AG04449 (cell line): Measurements from ENCODE around the gene QDPR.

ENCODE experiments used
- CTCF ChIA-PET: fragments of 350-600 bp; formaldehyde crosslinking; extraction: SDS; loops from one replicate; lab custom pipeline; 2021; ENCODE audit warnings: antibody characterized with exemption; lab: Yijun Ruan, JAX
- POLR2A ChIA-PET: fragments of 400-600, 350-600 bp; formaldehyde crosslinking; extraction: SDS; loops from one replicate; lab custom pipeline; 2020; ENCODE audit warnings: antibody characterized with exemption, inconsistent platforms; lab: Yijun Ruan, JAX
- DNase-seq: peaks from one replicate; pipeline ENCODE4 v3.0.0-alpha.2; 2010; ENCODE audit warnings: low read depth, low spot score
- H3K4me3 ChIP-seq: 2 replicates; pipeline ENCODE4 v1.5.1; 2011; ENCODE audit warnings: low read depth, mild to moderate bottlenecking, control low read depth, low read length
- TF ChIP-seq, protein P1 (sequence below): IDR thresholded peaks from one replicate; pipeline ENCODE4 v1.5.1; 2011; ENCODE audit warnings: mild to moderate bottlenecking, moderate library complexity, low read length, control low read depth, inconsistent platforms; ENCODE audit not compliant: insufficient read depth; ENCODE audit errors: missing control alignments

QDPR gene

DNA sequence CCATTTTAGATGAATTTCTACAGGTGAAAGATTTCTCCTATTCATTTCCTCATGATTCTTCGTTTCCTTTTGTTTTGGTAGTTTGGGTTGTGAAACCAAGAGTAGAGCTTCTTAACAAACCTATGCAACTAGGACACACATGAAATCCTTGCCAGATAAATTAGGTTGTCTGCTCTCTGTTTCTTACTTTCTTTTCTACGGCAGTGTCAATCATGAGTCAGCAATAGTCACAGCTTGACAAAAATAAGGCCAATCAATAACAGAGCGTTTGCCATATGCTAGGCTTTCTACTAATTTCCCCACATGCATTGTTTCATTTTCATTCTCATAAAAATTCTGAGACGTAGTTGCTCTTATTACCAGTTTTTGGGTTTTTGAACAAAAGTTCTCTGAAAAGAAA lies 23.4 kb upstream of the QDPR start:
- TF ChIP-seq, protein P1, sequence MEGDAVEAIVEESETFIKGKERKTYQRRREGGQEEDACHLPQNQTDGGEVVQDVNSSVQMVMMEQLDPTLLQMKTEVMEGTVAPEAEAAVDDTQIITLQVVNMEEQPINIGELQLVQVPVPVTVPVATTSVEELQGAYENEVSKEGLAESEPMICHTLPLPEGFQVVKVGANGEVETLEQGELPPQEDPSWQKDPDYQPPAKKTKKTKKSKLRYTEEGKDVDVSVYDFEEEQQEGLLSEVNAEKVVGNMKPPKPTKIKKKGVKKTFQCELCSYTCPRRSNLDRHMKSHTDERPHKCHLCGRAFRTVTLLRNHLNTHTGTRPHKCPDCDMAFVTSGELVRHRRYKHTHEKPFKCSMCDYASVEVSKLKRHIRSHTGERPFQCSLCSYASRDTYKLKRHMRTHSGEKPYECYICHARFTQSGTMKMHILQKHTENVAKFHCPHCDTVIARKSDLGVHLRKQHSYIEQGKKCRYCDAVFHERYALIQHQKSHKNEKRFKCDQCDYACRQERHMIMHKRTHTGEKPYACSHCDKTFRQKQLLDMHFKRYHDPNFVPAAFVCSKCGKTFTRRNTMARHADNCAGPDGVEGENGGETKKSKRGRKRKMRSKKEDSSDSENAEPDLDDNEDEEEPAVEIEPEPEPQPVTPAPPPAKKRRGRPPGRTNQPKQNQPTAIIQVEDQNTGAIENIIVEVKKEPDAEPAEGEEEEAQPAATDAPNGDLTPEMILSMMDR, result no peak
- H3K4me3 ChIP-seq, result no peak overlapping the region
- CTCF ChIA-PET, result interaction anchor here (0.8 to 1.5 kb wide), 2 partner anchors 12 to 14 kb away, joined by 4 to 5 read pairs; no protein-coding TSS in a partner anchor
- no peak for DNase-seq
- POLR2A ChIA-PET, result no interaction called here

DNA sequence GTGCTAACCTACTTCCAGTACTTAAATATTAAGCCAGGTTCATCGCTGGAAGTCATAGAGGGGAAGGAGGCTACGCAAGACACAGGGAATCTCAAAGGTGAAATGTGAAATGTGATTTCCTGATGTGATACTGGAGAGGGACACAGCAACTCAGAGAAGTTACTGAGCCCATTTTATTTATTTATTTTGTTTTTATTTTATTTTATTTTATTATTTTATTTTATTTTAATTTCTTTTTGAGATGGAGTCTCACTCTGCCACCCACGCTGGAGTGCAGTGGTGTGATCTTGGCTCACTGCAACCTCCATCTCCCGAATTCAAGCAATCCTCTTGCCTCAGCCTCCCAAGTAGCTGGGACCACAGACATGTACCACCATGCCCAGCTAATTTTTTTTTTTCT lies 22.8 kb upstream of the QDPR start:
- no peak for DNase-seq
- no peak overlapping the region for H3K4me3 ChIP-seq
- TF ChIP-seq, protein P1, result no peak
- ChIA-PET CTCF (interaction anchor here (1.5 kb wide), 1 partner anchor 14 kb away, joined by 5 read pairs; no protein-coding TSS in a partner anchor), POLR2A (no interaction called here)

DNA sequence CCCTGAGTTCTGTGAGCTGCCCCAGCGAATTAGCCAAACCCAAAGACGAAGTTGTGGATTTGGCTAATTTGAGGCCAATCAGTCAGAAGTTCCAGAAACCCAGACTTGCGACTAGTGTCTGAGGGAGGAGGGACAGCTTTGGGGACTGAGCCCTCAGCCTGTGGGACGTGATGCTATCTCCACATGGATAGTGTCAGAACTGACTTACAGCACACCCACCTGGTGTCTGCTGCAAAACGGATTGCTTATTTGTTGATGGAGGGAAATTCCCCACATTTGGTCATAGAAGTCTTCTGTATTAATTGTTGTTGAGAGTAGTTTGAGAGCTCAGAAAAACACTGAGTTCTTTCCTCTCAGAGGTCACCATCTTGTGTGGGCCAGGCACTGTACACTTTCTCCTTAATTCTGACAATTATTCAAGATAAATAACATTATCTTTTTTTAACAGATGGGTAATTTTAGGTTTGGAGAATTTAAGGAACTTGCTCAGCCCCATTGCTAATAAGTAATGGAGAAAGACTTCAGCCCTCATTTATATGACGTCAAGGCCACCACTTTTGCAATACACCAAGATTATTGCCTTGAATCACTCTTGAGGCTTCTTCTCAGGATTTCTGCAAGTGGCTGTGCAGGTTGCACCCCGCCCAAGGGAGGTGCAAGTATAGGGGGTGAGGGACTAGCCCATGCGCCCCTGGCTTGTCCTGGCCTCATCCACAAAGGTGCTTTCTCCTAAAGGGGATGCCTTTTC lies 19.8 kb upstream of the QDPR start:
- POLR2A ChIA-PET, result no interaction called here
- TF ChIP-seq, protein P1, result no peak
- no peak for DNase-seq
- CTCF ChIA-PET, result interaction anchor here (0.9 to 1.0 kb wide), 2 partner anchors 15 to 17 kb away, joined by 3 to 5 read pairs; no protein-coding TSS in a partner anchor
- H3K4me3 ChIP-seq, result no peak overlapping the region

DNA sequence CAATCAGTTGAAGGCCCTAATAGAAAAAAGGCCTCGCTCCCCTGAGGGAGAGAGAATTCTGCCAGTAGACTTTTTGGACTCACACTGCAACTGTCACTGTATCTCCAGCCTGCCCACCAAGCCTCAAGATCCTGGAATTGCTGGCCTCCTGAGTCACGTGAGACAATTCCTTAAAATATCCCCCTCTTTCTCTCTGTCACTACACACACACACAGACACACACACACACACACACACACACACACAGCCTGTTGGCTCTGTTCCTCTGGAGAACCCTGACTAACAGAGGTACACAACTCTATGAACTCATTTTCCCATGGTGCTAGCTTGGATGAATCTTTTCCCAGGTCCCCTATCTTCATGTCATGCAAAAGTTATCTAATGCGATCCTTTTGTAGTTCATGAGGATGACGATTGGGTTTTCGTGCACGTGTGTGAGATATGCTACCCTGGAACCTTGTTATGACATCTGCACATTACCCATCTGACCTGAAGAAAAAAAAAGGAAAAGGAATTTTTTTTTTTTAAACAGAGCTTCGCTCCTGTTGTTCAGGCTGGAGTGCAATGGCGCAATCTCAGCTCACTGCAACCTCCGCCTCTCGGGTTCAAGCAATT lies 16.8 kb upstream of the QDPR start:
- ChIA-PET CTCF (interaction anchor here (1.2 kb wide), 2 partner anchors 16 to 20 kb away, joined by 3 read pairs; no protein-coding TSS in a partner anchor), POLR2A (no interaction called here)
- no peak for DNase-seq
- no peak overlapping the region for H3K4me3 ChIP-seq
- TF ChIP-seq, protein P1, result no peak

DNA sequence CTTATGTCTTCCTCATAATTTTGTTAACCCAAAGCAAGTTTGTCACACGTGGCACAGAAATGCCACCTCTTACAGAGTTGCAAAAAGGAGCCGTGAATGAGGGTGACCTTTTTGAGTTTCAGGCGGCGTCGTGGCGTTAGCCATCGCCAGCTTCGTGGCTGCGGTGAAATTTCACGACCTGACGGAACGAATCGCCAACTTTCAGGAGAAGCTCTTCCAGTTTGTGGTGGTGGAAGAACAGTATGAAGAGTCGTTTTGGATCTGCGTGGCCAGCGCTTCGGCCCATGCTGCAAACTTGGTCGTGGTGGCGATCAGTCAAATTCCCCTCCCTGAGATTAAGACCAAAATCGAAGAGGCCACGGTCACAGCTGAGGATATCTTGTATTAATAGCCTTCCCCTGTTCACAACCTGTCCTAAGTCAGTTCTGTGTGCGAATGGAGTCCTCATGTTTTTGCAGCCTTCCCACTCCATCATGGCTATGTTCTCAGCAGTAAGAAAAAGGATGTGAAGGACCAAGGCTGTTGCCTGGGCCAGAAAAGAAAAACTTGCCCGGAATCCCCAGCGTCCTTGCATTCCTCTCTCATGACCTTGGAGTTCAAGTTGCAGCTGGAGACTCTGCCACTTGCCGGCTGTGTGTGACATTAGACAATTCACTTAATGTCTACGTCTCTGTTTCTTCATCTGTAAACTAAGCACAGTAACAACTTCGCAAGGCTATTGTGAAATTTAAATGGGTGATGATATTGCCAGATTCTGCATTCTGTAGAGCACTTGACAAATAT lies 15.0 kb upstream of the QDPR start:
- ChIA-PET CTCF (no interaction called here), POLR2A (no interaction called here)
- H3K4me3 ChIP-seq, result no peak overlapping the region
- TF ChIP-seq, protein P1, result no peak
- DNase-seq, result no peak
